ENCODE data around the gene KCNIP4. TPM values are rescaled to one million over a fixed set of nuclear protein-coding genes. Genes with fewer than 3 reads are reported as not detected.

Gene KCNIP4
- total and polyA plus RNA-seq, 8 donors = 0.05 TPM; not detected in 7

GRCh38 chr4:21447301-21448054, 501.1 kb downstream of the KCNIP4 start:
- FAIRE-seq (no peak), DNase-seq (no peak), ATAC-seq (no peak)
- TF ChIP-seq CTCF (IDR thresholded peaks at IDR 0.05) = no peak
- Histone ChIP-seq H3K4me3 (no peak overlapping the region), H3K4me1 (no peaks in the 10 kb centered on the region), H3K27ac (no peak overlapping the region), H3K27me3 (peaks cover 0 to 4% (median 0%) of the 10 kb centered on the region in 4 donors), H3K36me3 (no peaks in the 10 kb centered on the region), H3K9me3 (no peaks in the 10 kb centered on the region)
- intact Hi-C loops (cut with DNase I) = no loop called here

DNA sequence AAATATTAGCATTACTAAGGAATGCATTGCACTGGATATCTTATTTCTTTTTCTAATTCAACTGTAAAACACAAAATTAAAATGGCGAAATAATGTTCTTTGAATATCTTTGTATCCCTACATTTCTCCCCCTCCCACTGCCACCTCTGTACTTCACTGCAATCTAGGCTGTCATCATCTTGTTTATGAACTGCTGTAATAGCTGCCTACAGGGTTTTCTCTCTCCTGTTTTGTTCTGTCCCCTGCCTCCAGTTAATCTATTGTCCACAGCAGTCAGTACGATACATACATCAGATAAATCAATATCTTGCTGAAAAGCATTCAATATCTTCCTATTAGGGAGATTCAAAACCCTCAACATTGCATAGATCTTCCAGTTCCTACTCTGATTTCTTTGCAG, 528.4 kb downstream of the KCNIP4 start:
- Histone ChIP-seq H3K4me3 (no peak overlapping the region), H3K9me3 (no peaks in the 10 kb centered on the region), H3K4me1 (no peaks in the 10 kb centered on the region), H3K36me3 (no peaks in the 10 kb centered on the region), H3K27ac (no peak overlapping the region), H3K27me3 (peaks cover 0 to under 1% (median 0%) of the 10 kb centered on the region in 4 donors)
- WGBS, 2 donors = 49 to 60% methylated on average over 2 of the region's 2 CpGs
- intact Hi-C loops (cut with DNase I) = no loop called here
- no peak for TF ChIP-seq CTCF (IDR thresholded peaks at IDR 0.05)
- DNase-seq (no peak), ATAC-seq (no peak), FAIRE-seq (no peak)

DNA sequence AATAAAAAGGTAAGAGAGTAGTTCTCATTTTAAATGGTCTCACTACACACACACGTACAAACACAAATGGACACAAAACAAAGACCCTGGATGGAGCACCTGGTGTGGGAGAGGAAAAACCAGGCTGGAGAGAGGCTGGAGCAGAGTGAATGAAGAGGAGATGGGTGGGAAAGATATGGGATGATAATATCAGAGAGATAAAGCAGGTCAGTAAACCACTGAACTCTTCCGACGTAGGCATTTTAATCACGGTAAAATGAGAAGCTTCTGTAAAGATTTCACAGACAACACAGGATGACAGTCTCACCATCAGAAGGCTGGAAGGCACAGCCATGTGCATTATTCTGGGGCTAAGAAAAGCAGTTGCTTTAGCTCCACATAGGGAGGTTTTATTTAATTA, 532.8 kb downstream of the KCNIP4 start:
- no peak overlapping the region for H3K27ac ChIP-seq
- DNase-seq (no peak), ATAC-seq (no peak), FAIRE-seq (no peak)
- H3K4me1 ChIP-seq = no peaks in the 10 kb centered on the region
- H3K4me3 ChIP-seq = no peak overlapping the region
- TF ChIP-seq CTCF (IDR thresholded peaks at IDR 0.05) = no peak
- intact Hi-C loops (cut with DNase I) = no loop called here
- 57 to 67% methylated on average over 4 of the region's 4 CpGs for WGBS, 2 donors
- H3K27me3 ChIP-seq = no peaks in the 10 kb centered on the region
- no peaks in the 10 kb centered on the region for H3K9me3 ChIP-seq
- H3K36me3 ChIP-seq = no peaks in the 10 kb centered on the region

GRCh38 chr4:21413807-21414370, 534.7 kb downstream of the KCNIP4 start:
- Histone ChIP-seq H3K27me3 (no peaks in the 10 kb centered on the region), H3K36me3 (no peaks in the 10 kb centered on the region), H3K4me1 (no peaks in the 10 kb centered on the region), H3K27ac (no peak overlapping the region), H3K9me3 (no peaks in the 10 kb centered on the region), H3K4me3 (no peak overlapping the region)
- ATAC-seq (no peak), DNase-seq (no peak), FAIRE-seq (no peak)
- 14 to 18% methylated on average over 5 of the region's 5 CpGs for WGBS, 2 donors
- intact Hi-C loops (cut with DNase I) = no loop called here
- no peak for TF ChIP-seq CTCF (IDR thresholded peaks at IDR 0.05)

DNA sequence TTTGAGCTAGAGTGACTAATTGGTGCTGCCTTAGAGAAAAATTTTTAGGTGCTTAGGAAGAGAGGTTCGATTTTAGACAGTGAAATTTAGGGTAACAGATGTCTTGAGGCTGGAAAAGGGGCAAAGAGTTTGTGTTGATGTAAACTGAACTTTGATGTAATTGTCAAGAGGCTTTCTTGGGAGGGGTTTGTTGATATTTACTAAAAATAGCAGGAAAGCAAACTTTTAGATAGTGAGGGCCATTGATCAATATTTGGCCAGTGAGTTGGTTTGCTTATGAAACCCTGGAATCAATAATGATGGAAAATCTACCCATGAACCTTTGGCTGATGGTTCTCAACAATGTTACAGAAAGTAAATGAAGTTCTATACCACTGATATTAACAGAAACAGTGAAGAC, 537.5 kb downstream of the KCNIP4 start:
- Histone ChIP-seq H3K27ac (no peak overlapping the region), H3K4me3 (no peak overlapping the region), H3K4me1 (no peaks in the 10 kb centered on the region), H3K36me3 (no peaks in the 10 kb centered on the region), H3K27me3 (no peaks in the 10 kb centered on the region), H3K9me3 (no peaks in the 10 kb centered on the region)
- no peak for TF ChIP-seq CTCF (IDR thresholded peaks at IDR 0.05)
- no peak for FAIRE-seq
- intact Hi-C loops (cut with DNase I) = no loop called here
- DNase-seq = no peak
- 21 to 24% methylated on average over 1 of the region's 1 CpG for WGBS, 2 donors
- no peak for ATAC-seq

Data from pancreas (tissue), 10 donors.